ENCODE results near the gene DLX3.

DNA sequence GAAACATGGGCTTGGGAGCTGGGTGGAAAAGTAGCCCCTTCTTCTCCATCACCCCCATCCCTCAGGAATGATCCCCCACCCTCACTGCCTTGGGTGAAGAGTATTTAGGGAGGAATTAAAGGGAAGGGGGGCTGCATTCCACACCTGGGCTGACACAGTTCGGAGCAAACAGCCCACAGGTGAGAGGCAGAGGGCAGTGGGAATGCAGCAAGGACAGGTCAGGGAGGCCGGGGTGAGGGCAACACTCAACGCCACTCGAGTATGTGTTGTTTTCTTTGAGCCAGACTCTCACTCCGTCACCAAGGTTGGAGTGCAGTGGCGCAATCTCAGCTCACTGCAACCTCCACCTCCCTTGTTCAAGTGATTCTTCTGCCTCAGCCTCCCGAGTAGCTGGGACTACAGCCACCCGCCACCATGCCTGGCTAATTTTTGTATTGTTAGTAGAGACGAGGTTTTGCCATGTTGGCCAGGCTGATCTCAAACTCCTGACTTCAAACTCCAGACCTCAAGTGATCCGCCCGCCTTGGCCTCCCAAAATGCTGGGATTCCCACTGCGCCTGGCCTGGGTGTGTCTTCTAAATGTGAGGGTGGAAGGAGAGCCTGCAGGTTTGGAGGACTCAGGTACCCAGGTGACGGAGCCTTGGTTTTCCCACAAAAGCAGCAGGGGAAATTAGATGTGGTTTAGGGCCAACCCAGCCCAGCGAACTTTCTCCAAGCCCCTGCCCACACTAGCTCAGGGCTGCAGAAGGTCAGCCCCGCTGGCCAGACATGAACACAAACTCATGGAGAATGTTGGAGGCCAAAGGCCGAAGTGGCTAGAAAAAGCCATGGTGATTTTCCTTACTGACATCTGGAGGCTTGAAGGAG, 39.7 kb upstream of the DLX3 start:
- TF ChIP-seq, protein P1, sequence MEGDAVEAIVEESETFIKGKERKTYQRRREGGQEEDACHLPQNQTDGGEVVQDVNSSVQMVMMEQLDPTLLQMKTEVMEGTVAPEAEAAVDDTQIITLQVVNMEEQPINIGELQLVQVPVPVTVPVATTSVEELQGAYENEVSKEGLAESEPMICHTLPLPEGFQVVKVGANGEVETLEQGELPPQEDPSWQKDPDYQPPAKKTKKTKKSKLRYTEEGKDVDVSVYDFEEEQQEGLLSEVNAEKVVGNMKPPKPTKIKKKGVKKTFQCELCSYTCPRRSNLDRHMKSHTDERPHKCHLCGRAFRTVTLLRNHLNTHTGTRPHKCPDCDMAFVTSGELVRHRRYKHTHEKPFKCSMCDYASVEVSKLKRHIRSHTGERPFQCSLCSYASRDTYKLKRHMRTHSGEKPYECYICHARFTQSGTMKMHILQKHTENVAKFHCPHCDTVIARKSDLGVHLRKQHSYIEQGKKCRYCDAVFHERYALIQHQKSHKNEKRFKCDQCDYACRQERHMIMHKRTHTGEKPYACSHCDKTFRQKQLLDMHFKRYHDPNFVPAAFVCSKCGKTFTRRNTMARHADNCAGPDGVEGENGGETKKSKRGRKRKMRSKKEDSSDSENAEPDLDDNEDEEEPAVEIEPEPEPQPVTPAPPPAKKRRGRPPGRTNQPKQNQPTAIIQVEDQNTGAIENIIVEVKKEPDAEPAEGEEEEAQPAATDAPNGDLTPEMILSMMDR (IDR thresholded peaks at IDR 0.05) = no peak
- TF ChIP-seq EZH2 (IDR thresholded peaks at IDR 0.05) = no peak

Measured in neural progenitor cell (in vitro differentiated cells).